ENCODE data around the gene AEN. TPM values are rescaled to one million over a fixed set of nuclear protein-coding genes. Genes with fewer than 3 reads are reported as not detected.

Gene AEN
- total and polyA plus RNA-seq, 2 of the 8 experiments (the other 6 are each of a cell fraction or from before 2014, with no cell fraction given) = 112 to 122 TPM

- H3K4me1 ChIP-seq (replicated peaks in 1 of 4; ENCODE audit: control insufficient read depth in 3 of 4, insufficient read depth in 4 of 4, low read length in 3 of 4) = peaks cover 0 to 19% (median 10%) of the 10 kb centered on the region in 4 experiments; a peak in 6 of 7 replicates
- H4K20me1 ChIP-seq (replicated peaks in 1 of 2; ENCODE audit: control insufficient read depth in 1 of 2, insufficient read depth in 2 of 2, low read length in 2 of 2) = no peaks in the 10 kb centered on the region
- H2AFZ ChIP-seq (ENCODE audit: low read length) = no peak overlapping the region
- no peak overlapping the region for H3K4me2 ChIP-seq (ENCODE audit: insufficient read depth in 1 of 2, low read depth in 2 of 2, low read length in 2 of 2)
- no peak overlapping the region for H2BK12ac ChIP-seq (ENCODE audit: low read depth, low read length)
- DNase-seq (ENCODE audit: low read depth in 1 of 2, low spot score in 2 of 2) = peak in 1 of 2 experiments; percentile 36
- no peak overlapping the region for H4K5ac ChIP-seq (ENCODE audit: insufficient read length, low read depth, low read length)
- H2BK15ac ChIP-seq (ENCODE audit: low read length) = 0 out of 2 replicates have a peak overlapping the region, but pooled peaks have one; percentile 61
- ChIA-PET CTCF (ENCODE audit: partially characterized antibody) (interaction anchor here (1.1 kb wide), 1 partner anchor 193 kb away, joined by 3 read pairs; no protein-coding TSS in a partner anchor), POLR2A (ENCODE audit: partially characterized antibody) (interaction anchor here (0.5 to 2.8 kb wide), 3 partner anchors 11 to 363 kb away, joined by 3 to 11 read pairs (median 3); partner anchors contain the start of gene ISG20)
- H3K23ac ChIP-seq (ENCODE audit: insufficient read length) = no peak overlapping the region
- H3K4ac ChIP-seq (replicated peaks; ENCODE audit: insufficient read length, low read depth, low read length) = no peak overlapping the region
- no peaks in the 10 kb centered on the region for H3K23me2 ChIP-seq (ENCODE audit: low read depth, low read length)
- H3K4me3 ChIP-seq (ENCODE audit: extremely low read depth in 1 of 4, insufficient read depth in 2 of 4, low read depth in 3 of 4, low read length in 4 of 4) = no peak overlapping the region
- H3K9ac ChIP-seq (replicated peaks in 1 of 4; ENCODE audit: extremely low read depth in 1 of 4, low read depth in 3 of 4, low read length in 3 of 4) = no peak overlapping the region
- no peak overlapping the region for H2BK20ac ChIP-seq (ENCODE audit: low read length)
- H2AK5ac ChIP-seq (ENCODE audit: low read depth, low read length) = peak overlapping the region; percentile 53; the same call in 1 of the 2 replicates
- H3K79me1 ChIP-seq (ENCODE audit: low read depth, low read length) = no peaks in the 10 kb centered on the region; the same call in 1 of the 2 replicates
- FAIRE-seq = no peak
- no peak overlapping the region for H3K27ac ChIP-seq (ENCODE audit: low read depth, low read length)
- no peaks in the 10 kb centered on the region for H3K36me3 ChIP-seq (ENCODE audit: control insufficient read depth in 2 of 4, insufficient read depth in 4 of 4, low read length in 3 of 4)
- no peak overlapping the region for H2BK120ac ChIP-seq (replicated peaks; ENCODE audit: low read depth, low read length)
- no peak overlapping the region for H2BK5ac ChIP-seq (ENCODE audit: low read depth, low read length)
- H3K9me3 ChIP-seq (ENCODE audit: insufficient read depth in 2 of 2, low read depth in 1 of 2, low read length in 1 of 2) = no peaks in the 10 kb centered on the region
- no peak overlapping the region for H4K91ac ChIP-seq (replicated peaks; ENCODE audit: insufficient read length, low read length)
- no peak for TF ChIP-seq CTBP2 (IDR thresholded peaks at IDR 0.05; ENCODE audit: borderline replicate concordance, insufficient read depth, insufficient read length, low read length)
- TF ChIP-seq SIRT6 (IDR thresholded peaks at IDR 0.05; ENCODE audit: low read length) = no peak
- TF ChIP-seq RFX5 (IDR thresholded peaks at IDR 0.05; ENCODE audit: borderline replicate concordance, low read depth, low read length) = no peak
- no peak for TF ChIP-seq ATF3 (IDR thresholded peaks at IDR 0.05; ENCODE audit: insufficient read depth, low read depth, low read length)
- TF ChIP-seq ATF2 (IDR thresholded peaks at IDR 0.05; ENCODE audit: low read length) = no peak
- no peak for TF ChIP-seq RAD21 (IDR thresholded peaks at IDR 0.05 in 1 of 2, conservative IDR thresholded peaks at IDR 0.05 in 1 of 2; ENCODE audit: low read depth in 2 of 2, low read length in 2 of 2)
- no peak for TF ChIP-seq GTF2F1 (IDR thresholded peaks at IDR 0.05; ENCODE audit: borderline replicate concordance, low read depth, low read length)
- no peak for TF ChIP-seq FOSL1 (IDR thresholded peaks at IDR 0.05; ENCODE audit: insufficient read depth, low read depth, low read length)
- no peak overlapping the region for H3K56ac ChIP-seq (replicated peaks; ENCODE audit: insufficient read length, low read depth, low read length)
- no peak overlapping the region for H3K18ac ChIP-seq (ENCODE audit: extremely low read depth, low read length)
- H3K27me3 ChIP-seq (replicated peaks in 1 of 4; ENCODE audit: control insufficient read depth in 3 of 4, extremely low read depth in 1 of 4, insufficient read depth in 3 of 4, low read length in 3 of 4) = no peaks in the 10 kb centered on the region
- WGBS, 2 experiments (ENCODE audit: extremely low coverage in 1 of 2, insufficient coverage in 1 of 2, insufficient read length in 1 of 2, insufficient replicate concordance in 2 of 2, low coverage in 1 of 2, low lambda C conversion rate in 2 of 2, missing lambda C conversion rate in 1 of 2) = 91% methylated on average over 12 of the region's 12 CpGs; no CpG with 5 or more reads in 1 of the 2 experiments
- no peaks in the 10 kb centered on the region for H3K79me2 ChIP-seq (ENCODE audit: control insufficient read depth in 1 of 2, insufficient read depth in 2 of 2, low read length in 2 of 2)
- H3K14ac ChIP-seq (ENCODE audit: insufficient read length) = no peak overlapping the region
- peak overlapping the region; percentile 36; the same call in 1 of the 2 replicates for H4K8ac ChIP-seq (ENCODE audit: extremely low read depth, insufficient read depth, low read length)
These were observed 27.4 kb downstream of the AEN start for GRCh38 chr15:88648357-88649214.
